Heart left ventricle (tissue), 16 donors: ENCODE data around the gene WIPI1. TPM values are rescaled to one million over a fixed set of nuclear protein-coding genes. Genes with fewer than 3 reads are reported as not detected.
"Not testable (repeated sequence)": the region's sequence is repeated elsewhere in the genome, so short reads cannot be mapped to it uniquely, and the experiment has no call there.

Source experiments
- ATAC-seq, 4 donors: fragments of 200-7000 bp; cut with Tn5 transposase; one replicate each; pipeline ENCODE4 v1.9.1; 2020 to 2022; ENCODE audit warnings: moderate library complexity in 4 of 4, mild to moderate bottlenecking in 3 of 4, moderate number of reproducible peaks in 1 of 4
- DNase-seq, 5 donors: peaks; one replicate each; pipeline ENCODE4 v3.0.0-alpha.2; 2020
- H3K27ac ChIP-seq, 12 donors: fragments of 200-600 bp; sonication (generic) in 4 of 12; one replicate each; pipeline versions ENCODE4 v1.5.0 to v1.8.0; 2016 to 2022; ENCODE audit warnings: mild to moderate bottlenecking in 2 of 12
- H3K27me3 ChIP-seq, 9 donors: fragments of 200-600 bp; sonication (generic) in 2 of 9; one replicate each; pipeline versions ENCODE4 v1.5.1 to v1.8.0; 2016 to 2022; ENCODE audit warnings: mild to moderate bottlenecking in 3 of 9
- H3K36me3 ChIP-seq, 9 donors: fragments of 200-600 bp; sonication (generic) in 2 of 9; one replicate each; pipeline versions ENCODE4 v1.5.0 to v1.8.0; 2018 to 2022; ENCODE audit warnings: mild to moderate bottlenecking in 2 of 9
- H3K4me1 ChIP-seq, 12 donors: fragments of 200-600 bp; sonication (generic) in 4 of 12; one replicate each; pipeline versions ENCODE4 v1.5.0 to v1.8.0; 2016 to 2022; ENCODE audit warnings: mild to moderate bottlenecking in 3 of 12
- H3K4me3 ChIP-seq, 12 donors: fragments of 200-600 bp; sonication (generic) in 4 of 12; one replicate each; pipeline versions ENCODE4 v1.5.0 to v1.8.0; 2017 to 2022; ENCODE audit warnings: mild to moderate bottlenecking in 9 of 12, moderate library complexity in 4 of 12
- H3K9me3 ChIP-seq, 12 donors: fragments of 200-600 bp; sonication (generic) in 4 of 12; one replicate each; pipeline versions ENCODE4 v1.5.0 to v1.8.0; 2016 to 2022; ENCODE audit warnings: mild to moderate bottlenecking in 1 of 12
- POLR2A ChIP-seq, 2 donors: fragments of 450-650 bp; IDR thresholded peaks; one replicate each; pipeline ENCODE4 v1.6.1; 2017; ENCODE audit warnings: antibody characterized with exemption in 2 of 2, mild to moderate bottlenecking in 2 of 2, moderate library complexity in 2 of 2
- WGBS, 4 donors: extraction: QIAGEN DNeasy Blood & Tissue Kit in 2 of 4; methylation state at CpG; one replicate each; pipeline versions ENCODE4 v1.1.5 to v1.1.7; 2013 to 2018; 5-methylcytosine and 5-hydroxymethylcytosine counted together
- intact Hi-C, 10 donors: fragments of 100-400 bp; cut with DNase I; formaldehyde crosslinking; loops; one replicate each; pipeline versions ENCODE4 v1.11.1 to v1.14.2; 2022
- polyA plus RNA-seq, 2 donors: library from polyadenylated mRNA; stranded (reverse); fragments of 200-250 nt; gene quantifications; one replicate each; pipeline ENCODE4 v1.2.3, GENCODE V29; 2013
- total RNA-seq, 9 donors: library from RNA; depleted of rRNA in 2 of 9; stranded (reverse); fragments of >200 nt in 2 of 9; fragmentation: NEBNext Ultra II Directional in 3 of 9; extraction: Animal tissue kit (Norgen Biotek cat#: 25700) in 3 of 9; gene quantifications; one replicate each; pipeline versions ENCODE4 v1.1.0 to v1.2.4, GENCODE V29; 2016 to 2023
- TF ChIP-seq, protein P1 (sequence below), 12 donors: fragments of 200-600 bp; sonication (generic) in 4 of 12; IDR thresholded peaks; one replicate each; pipeline versions ENCODE4 v1.5.0 to v1.8.0; 2018 to 2022; ENCODE audit warnings: antibody characterized with exemption in 12 of 12, mild to moderate bottlenecking in 5 of 12
- donor health status: ischemic (EF 13 %, LVEDD 7.1; RV severe dilation, severe dysfunction).
- donor health status: healthy with polysubstance abuse.
- donor health status: DM: no; HTN: yes; CAD: no.
- donor health status: DM: no; HTN: no; CAD: no.
- donor health status: ischemic (EF 25% LVEDD 6.9; RV normal size, moderate dysfunction).
- donor health status: ischemic (EF 25% LVEDD 5.7; RV mildly dilated, moderate dysfunction).
- donor health status: healthy.
- donor health status: DM: yes; HTN: yes; CAD: no.
- donor health status: ischemic (EF 35%, LVEDD 5.7; RV mildly dilated, moderate dysfunction).
- donor health status: nonischemic (EF 11% LVEDD 7.7; RV severe dilation, severe dysfunction).
- donor health status: DM: yes; HTN: yes; CAD: no.
- donor health status: PGD.
- donor health status: ischemic (EF 29% LVEDD 5.4; RV normal size, mild dysfunction).
- donor health status: nonischemic (EF 23%, LVEDD 6.1; RV moderate dilation, normal function).

WIPI1 gene
- total and polyA plus RNA-seq, 11 donors: 57.1 to 145 (median 103) TPM

DNA sequence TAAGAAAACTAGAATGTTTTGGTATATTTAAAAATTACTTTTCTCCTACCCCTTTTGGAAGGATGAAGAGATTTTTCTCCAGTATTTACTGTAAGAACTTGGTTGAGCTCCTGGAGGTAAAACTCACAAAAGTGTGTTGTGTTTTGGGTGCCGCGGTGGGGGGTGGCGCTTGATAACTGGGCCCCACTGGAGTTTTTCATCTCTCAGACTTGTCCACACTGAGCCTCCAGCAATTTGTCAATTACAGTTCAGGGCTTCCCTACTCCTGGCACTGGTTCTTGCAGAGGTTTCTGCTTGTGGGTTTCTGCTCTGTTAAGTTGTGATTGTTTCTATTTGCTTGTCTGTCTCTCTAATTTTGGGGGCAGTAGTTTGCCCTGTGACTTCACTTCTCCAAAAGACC, 40.0 kb downstream of the WIPI1 start:
- no peak for ATAC-seq
- 92 to 97% (median 97%) methylated on average over 3 of the region's 3 CpGs for WGBS, 4 donors
- intact Hi-C loops: no loop called here

DNA sequence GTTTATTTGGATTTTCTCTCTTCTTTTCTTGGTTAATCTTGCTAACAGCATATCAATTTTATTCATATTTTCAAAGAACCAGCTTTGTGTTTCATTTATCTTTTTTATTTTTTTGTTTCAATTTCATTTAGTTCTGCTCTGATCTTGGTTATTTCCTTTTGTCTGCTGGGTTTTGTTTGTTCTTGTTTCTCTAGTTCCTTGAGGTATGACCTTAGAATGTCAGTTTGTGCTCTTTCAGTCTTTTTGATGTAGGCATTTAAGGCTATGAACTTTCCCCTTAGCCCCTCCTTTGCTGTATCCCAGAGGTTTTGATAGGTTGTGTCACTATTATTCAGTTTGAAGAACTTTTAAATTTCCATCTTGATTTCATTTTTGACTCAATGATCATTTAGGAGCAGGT, 42.4 kb downstream of the WIPI1 start:
- ATAC-seq: not testable (repeated sequence)

More for the DNA sequence above, 40.0 kb downstream of the WIPI1 start:
- Histone ChIP-seq H3K27me3 (no peaks in the 10 kb centered on the region), H3K4me3 (no peak overlapping the region), H3K4me1 (peaks cover 0 to 14% (median 0%) of the 10 kb centered on the region in 12 donors), H3K9me3 (peaks cover 0 to 26% (median 4%) of the 10 kb centered on the region in 12 donors), H3K27ac (no peak overlapping the region), H3K36me3 (peaks cover 0 to 36% (median 28%) of the 10 kb centered on the region in 9 donors)
- TF ChIP-seq, protein P1, sequence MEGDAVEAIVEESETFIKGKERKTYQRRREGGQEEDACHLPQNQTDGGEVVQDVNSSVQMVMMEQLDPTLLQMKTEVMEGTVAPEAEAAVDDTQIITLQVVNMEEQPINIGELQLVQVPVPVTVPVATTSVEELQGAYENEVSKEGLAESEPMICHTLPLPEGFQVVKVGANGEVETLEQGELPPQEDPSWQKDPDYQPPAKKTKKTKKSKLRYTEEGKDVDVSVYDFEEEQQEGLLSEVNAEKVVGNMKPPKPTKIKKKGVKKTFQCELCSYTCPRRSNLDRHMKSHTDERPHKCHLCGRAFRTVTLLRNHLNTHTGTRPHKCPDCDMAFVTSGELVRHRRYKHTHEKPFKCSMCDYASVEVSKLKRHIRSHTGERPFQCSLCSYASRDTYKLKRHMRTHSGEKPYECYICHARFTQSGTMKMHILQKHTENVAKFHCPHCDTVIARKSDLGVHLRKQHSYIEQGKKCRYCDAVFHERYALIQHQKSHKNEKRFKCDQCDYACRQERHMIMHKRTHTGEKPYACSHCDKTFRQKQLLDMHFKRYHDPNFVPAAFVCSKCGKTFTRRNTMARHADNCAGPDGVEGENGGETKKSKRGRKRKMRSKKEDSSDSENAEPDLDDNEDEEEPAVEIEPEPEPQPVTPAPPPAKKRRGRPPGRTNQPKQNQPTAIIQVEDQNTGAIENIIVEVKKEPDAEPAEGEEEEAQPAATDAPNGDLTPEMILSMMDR (IDR thresholded peaks at IDR 0.05): no peak
- TF ChIP-seq POLR2A (IDR thresholded peaks at IDR 0.05): no peak
- DNase-seq: no peak

DNA sequence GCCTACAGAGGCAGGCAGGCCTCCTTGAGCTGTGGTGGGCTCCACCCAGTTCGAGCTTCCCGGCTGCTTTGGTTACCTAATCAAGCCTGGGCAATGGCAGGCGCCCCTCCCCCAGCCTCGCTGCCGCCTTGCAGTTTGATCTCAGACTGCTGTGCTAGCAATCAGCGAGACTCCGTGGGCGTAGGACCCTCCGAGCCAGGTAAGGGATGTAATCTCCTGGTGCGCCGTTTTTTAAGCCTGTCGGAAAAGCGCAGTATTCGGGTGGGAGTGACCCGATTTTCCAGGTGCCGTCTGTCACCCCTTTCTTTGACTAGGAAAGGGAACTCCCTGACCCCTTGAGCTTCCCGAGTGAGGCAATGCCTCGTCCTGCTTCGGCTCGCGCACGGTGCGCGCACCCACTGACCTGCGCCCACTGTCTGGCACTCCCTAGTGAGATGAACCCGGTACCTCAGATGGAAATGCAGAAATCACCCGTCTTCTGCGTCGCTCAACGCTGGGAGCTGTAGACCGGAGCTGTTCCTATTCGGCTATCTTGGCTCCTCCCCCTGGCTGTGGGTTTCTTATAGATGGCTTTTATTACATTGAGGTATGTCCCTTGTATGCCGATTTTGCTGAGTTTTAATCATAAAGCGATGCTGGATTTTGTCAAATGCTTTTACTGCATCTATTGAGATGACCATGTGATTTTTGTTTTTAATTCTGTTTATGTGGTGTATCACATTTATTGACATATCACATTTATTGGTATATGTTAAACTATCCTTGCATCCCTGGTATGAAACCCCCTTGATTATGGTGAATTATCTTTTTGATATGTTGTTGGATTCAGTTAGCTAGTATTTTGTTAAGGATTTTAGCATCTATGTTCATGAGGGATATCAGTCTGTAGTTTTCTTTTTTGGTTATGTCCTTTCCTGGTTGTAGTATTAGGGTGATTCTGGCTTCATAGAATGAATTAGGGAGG, 43.4 kb downstream of the WIPI1 start:
- ATAC-seq, H3K36me3 ChIP-seq, H3K27me3 ChIP-seq, intact Hi-C loops: not testable (repeated sequence)
- Histone ChIP-seq H3K4me1 (peaks cover 0 to 14% (median 0%) of the 10 kb centered on the region in 12 donors), H3K27ac (peak overlapping the region in 3 of 12 donors; percentile 18 to 37 (median 28)), H3K4me3 (peak overlapping the region; percentile 12 to 60 (median 46)), H3K9me3 (peaks cover 0 to 26% (median 4%) of the 10 kb centered on the region in 12 donors)
- WGBS, 4 donors: 5 to 15% (median 12%) methylated on average over 23 to 34 of the region's 34 CpGs
- peak in 2 of 5 donors; percentile 34 to 47 for DNase-seq

More for the DNA sequence above, 42.4 kb downstream of the WIPI1 start:
- H3K27me3 ChIP-seq, DNase-seq, intact Hi-C loops, H3K27ac ChIP-seq, H3K4me3 ChIP-seq: not testable (repeated sequence)
- Histone ChIP-seq H3K9me3 (peaks cover 0 to 26% (median 4%) of the 10 kb centered on the region in 12 donors), H3K36me3 (peaks cover 0 to 12% (median 8%) of the 10 kb centered on the region in 9 donors), H3K4me1 (peaks cover 0 to 14% (median 0%) of the 10 kb centered on the region in 12 donors)

DNA sequence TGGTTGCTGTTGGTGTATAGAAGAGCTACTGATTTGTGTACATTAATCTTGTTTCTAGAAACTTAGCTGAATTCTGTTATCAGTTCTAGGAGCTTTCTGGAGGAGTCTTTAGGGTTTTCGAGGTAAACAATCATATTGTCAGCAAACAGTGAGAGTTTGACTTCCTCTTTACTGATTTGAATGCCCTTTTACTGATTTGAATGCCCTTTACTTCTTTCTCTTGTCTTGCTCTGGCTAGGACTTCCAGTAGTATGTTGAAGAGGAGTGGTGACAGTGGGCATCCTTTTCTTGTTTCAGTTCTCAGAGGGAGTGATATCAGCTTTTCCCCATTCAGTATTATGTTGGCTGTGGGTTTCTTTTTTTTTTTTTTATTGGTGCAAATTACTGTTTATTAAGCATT, 49.6 kb downstream of the WIPI1 start:
- H3K27ac ChIP-seq, H3K4me3 ChIP-seq, H3K27me3 ChIP-seq, DNase-seq, H3K36me3 ChIP-seq, intact Hi-C loops, H3K4me1 ChIP-seq, ATAC-seq: not testable (repeated sequence)
- 72 to 81% (median 78%) methylated on average over 1 of the region's 1 CpG for WGBS, 4 donors
- peaks cover 0 to 30% (median 6%) of the 10 kb centered on the region in 12 donors for H3K9me3 ChIP-seq

- H3K27me3 ChIP-seq, H3K36me3 ChIP-seq, H3K4me3 ChIP-seq, DNase-seq, ATAC-seq, H3K27ac ChIP-seq: not testable (repeated sequence)
- Histone ChIP-seq H3K9me3 (peaks cover 0 to 30% (median 6%) of the 10 kb centered on the region in 12 donors), H3K4me1 (peaks cover 0 to 16% (median 6%) of the 10 kb centered on the region in 12 donors)
- intact Hi-C loops: loop anchor here in 1 of 10 donors (5.0 kb wide), 1 partner anchor 142 kb away; no protein-coding TSS in a partner anchor
- WGBS, 4 donors: 88 to 94% (median 93%) methylated on average over 5 of the region's 5 CpGs
Measured at GRCh38 chr17:68403837-68404236, 53.5 kb downstream of the WIPI1 start.

- ATAC-seq (no peak), DNase-seq (no peak)
- TF ChIP-seq POLR2A (IDR thresholded peaks at IDR 0.05): no peak
- TF ChIP-seq, protein P1 (IDR thresholded peaks at IDR 0.05): no peak
- H3K9me3 ChIP-seq: peaks cover 0 to 30% (median 6%) of the 10 kb centered on the region in 12 donors
- H3K27me3 ChIP-seq: no peaks in the 10 kb centered on the region
- no peak overlapping the region for H3K27ac ChIP-seq
- peaks cover 0 to 19% (median 9%) of the 10 kb centered on the region in 12 donors for H3K4me1 ChIP-seq
- no peaks in the 10 kb centered on the region for H3K36me3 ChIP-seq
- intact Hi-C loops: loop anchor here in 1 of 10 donors (5.0 kb wide), 1 partner anchor 141 kb away; no protein-coding TSS in a partner anchor
- WGBS, 4 donors: 68 to 84% (median 71%) methylated on average over 1 of the region's 1 CpG
- no peak overlapping the region for H3K4me3 ChIP-seq
Measured at GRCh38 chr17:68403122-68403521, 54.2 kb downstream of the WIPI1 start.
